Tibial nerve (tissue), 4 donors: Measurements from ENCODE around the gene DYRK1A. TPM values are rescaled to one million over a fixed set of nuclear protein-coding genes. Genes with fewer than 3 reads are reported as not detected.
"Not testable (repeated sequence)": the region's sequence is repeated elsewhere in the genome, so short reads cannot be mapped to it uniquely, and the experiment has no call there.

ENCODE experiments used
- DNase-seq, 2 donors: peaks; one replicate each; pipeline ENCODE4 v3.0.0-alpha.2; 2019; ENCODE audit warnings: low spot score in 2 of 2
- H3K27ac ChIP-seq, 4 donors: fragments of 200-600 bp; sonication (generic) in 3 of 4; one replicate each; pipeline ENCODE4 v1.5.1; 2017 to 2019; ENCODE audit warnings: mild to moderate bottlenecking in 1 of 4
- H3K27me3 ChIP-seq, 2 donors: fragments of 200-600 bp; sonication (generic) in 1 of 2; one replicate each; pipeline versions ENCODE4 v1.5.1 to v1.6.0; 2017 to 2019
- H3K36me3 ChIP-seq, 3 donors: fragments of 200-600 bp; sonication (generic); one replicate each; pipeline ENCODE4 v1.5.1; 2018 to 2019
- H3K4me1 ChIP-seq, 4 donors: fragments of 200-600 bp; sonication (generic) in 3 of 4; one replicate each; pipeline ENCODE4 v1.5.1; 2017 to 2019
- H3K4me3 ChIP-seq, 4 donors: fragments of 200-600 bp; sonication (generic) in 3 of 4; one replicate each; pipeline ENCODE4 v1.5.1; 2017 to 2019; ENCODE audit warnings: mild to moderate bottlenecking in 1 of 4, moderate library complexity in 1 of 4
- H3K9me3 ChIP-seq, 4 donors: fragments of 200-600 bp; sonication (generic) in 3 of 4; one replicate each; pipeline ENCODE4 v1.5.1; 2017 to 2019
- EP300 ChIP-seq, 2 donors: sonication (generic); formaldehyde crosslinking; IDR thresholded peaks; one replicate each; pipeline ENCODE4 v1.6.1; 2017; ENCODE audit warnings: antibody characterized with exemption in 2 of 2, mild to moderate bottlenecking in 1 of 2
- POLR2A ChIP-seq, 2 donors: fragments of 450-650 bp; IDR thresholded peaks; one replicate each; pipeline ENCODE4 v1.6.1; 2017; ENCODE audit warnings: antibody characterized with exemption in 2 of 2, mild to moderate bottlenecking in 2 of 2, moderate library complexity in 2 of 2
- WGBS, 2 donors: methylation state at CpG; one replicate each; pipeline ENCODE4 v1.1.5; 2018; 5-methylcytosine and 5-hydroxymethylcytosine counted together
- total RNA-seq, 4 donors: library from RNA; depleted of rRNA; stranded (reverse); fragments of >200 nt; gene quantifications; one replicate each; pipeline ENCODE4 v1.1.0, GENCODE V29; 2016
- TF ChIP-seq, protein P1 (sequence below), 5 experiments: fragments of 200-600 bp in 3 of 5; fragments of 450-650 bp in 2 of 5; sonication (generic) in 3 of 5; IDR thresholded peaks; one replicate each; pipeline ENCODE4 v1.5.1; 2016 to 2019; ENCODE audit warnings: antibody characterized with exemption in 5 of 5, mild to moderate bottlenecking in 3 of 5, moderate library complexity in 2 of 5

DYRK1A gene
- total RNA-seq, 4 donors from 2014 or later, result 65.8 to 81.6 (median 68.2) TPM

DNA sequence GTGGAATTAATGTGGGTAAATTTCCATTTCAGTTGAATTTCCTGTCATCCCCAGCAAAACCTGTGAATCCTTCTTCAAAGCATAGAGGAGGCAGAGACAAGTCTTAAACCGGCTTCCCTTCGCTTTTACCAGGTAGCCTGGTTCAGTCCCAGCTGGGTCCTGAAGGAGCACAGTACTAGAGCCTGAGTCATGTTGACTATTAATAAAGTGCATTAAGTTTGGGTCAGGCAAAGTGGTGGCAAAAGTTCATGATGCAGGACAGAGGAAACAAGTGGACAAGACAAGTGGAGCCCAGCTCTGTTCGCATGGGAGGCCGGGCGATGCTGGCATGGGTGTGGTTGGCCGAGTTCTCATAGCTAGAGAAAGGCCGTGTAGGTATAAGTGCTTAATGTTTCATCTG lies 150.4 kb downstream of the DYRK1A start:
- H3K4me1 ChIP-seq, result no peaks in the 10 kb centered on the region
- H3K4me3 ChIP-seq, result no peak overlapping the region
- 96 to 98% methylated on average over 7 of the region's 7 CpGs for WGBS, 2 donors
- peaks cover 4 to 51% (median 11%) of the 10 kb centered on the region in 3 donors for H3K36me3 ChIP-seq
- no peaks in the 10 kb centered on the region for H3K27me3 ChIP-seq
- H3K9me3 ChIP-seq, result no peaks in the 10 kb centered on the region
- TF ChIP-seq EP300 (IDR thresholded peaks at IDR 0.05), result no peak
- TF ChIP-seq POLR2A (IDR thresholded peaks at IDR 0.05), result no peak
- TF ChIP-seq, protein P1, sequence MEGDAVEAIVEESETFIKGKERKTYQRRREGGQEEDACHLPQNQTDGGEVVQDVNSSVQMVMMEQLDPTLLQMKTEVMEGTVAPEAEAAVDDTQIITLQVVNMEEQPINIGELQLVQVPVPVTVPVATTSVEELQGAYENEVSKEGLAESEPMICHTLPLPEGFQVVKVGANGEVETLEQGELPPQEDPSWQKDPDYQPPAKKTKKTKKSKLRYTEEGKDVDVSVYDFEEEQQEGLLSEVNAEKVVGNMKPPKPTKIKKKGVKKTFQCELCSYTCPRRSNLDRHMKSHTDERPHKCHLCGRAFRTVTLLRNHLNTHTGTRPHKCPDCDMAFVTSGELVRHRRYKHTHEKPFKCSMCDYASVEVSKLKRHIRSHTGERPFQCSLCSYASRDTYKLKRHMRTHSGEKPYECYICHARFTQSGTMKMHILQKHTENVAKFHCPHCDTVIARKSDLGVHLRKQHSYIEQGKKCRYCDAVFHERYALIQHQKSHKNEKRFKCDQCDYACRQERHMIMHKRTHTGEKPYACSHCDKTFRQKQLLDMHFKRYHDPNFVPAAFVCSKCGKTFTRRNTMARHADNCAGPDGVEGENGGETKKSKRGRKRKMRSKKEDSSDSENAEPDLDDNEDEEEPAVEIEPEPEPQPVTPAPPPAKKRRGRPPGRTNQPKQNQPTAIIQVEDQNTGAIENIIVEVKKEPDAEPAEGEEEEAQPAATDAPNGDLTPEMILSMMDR (IDR thresholded peaks at IDR 0.05), result no peak
- H3K27ac ChIP-seq, result no peak overlapping the region
- DNase-seq, result no peak

DNA sequence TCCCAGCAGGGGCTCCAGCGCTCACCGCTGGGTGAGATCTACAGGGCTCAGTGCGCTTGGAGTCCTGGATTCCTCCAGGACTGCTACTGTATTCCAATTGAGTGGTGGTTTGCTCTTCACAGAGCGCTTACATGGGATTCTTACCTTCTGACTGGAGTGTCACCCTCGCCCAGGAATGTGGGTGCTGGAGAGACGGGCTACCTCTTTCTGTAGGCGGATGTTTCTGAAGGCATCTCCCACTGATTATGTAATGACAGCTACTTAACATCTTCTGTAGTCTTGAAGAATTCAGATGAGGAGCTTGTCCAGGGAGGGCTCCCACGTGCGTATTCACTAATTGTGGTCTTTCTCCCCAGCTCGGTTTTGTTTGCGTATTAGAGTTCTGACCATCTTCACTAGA lies 154.2 kb downstream of the DYRK1A start:
- no peak for TF ChIP-seq POLR2A (IDR thresholded peaks at IDR 0.05)
- TF ChIP-seq EP300 (IDR thresholded peaks at IDR 0.05), result no peak
- TF ChIP-seq, protein P1 (IDR thresholded peaks at IDR 0.05), result no peak
- no peak for DNase-seq
- Histone ChIP-seq H3K4me3 (no peak overlapping the region), H3K27ac (no peak overlapping the region), H3K36me3 (peaks cover 0 to 25% (median 0%) of the 10 kb centered on the region in 3 donors), H3K4me1 (no peaks in the 10 kb centered on the region), H3K27me3 (no peaks in the 10 kb centered on the region), H3K9me3 (no peaks in the 10 kb centered on the region)
- 83 to 85% methylated on average over 11 of the region's 11 CpGs for WGBS, 2 donors

- H3K4me3 ChIP-seq, result no peak overlapping the region
- H3K36me3 ChIP-seq, result peaks cover 0 to 17% (median 0%) of the 10 kb centered on the region in 3 donors
- no peaks in the 10 kb centered on the region for H3K27me3 ChIP-seq
- H3K4me1 ChIP-seq, result no peaks in the 10 kb centered on the region
- H3K9me3 ChIP-seq, result no peaks in the 10 kb centered on the region
- WGBS, 2 donors, result 89 to 90% methylated on average over 7 of the region's 7 CpGs
- TF ChIP-seq POLR2A (IDR thresholded peaks at IDR 0.05), result no peak
- TF ChIP-seq, protein P1 (IDR thresholded peaks at IDR 0.05), result no peak
- no peak for TF ChIP-seq EP300 (IDR thresholded peaks at IDR 0.05)
- DNase-seq, result no peak
- H3K27ac ChIP-seq, result no peak overlapping the region
Observed at GRCh38 chr21:37521658-37522057, 155.1 kb downstream of the DYRK1A start.

DNA sequence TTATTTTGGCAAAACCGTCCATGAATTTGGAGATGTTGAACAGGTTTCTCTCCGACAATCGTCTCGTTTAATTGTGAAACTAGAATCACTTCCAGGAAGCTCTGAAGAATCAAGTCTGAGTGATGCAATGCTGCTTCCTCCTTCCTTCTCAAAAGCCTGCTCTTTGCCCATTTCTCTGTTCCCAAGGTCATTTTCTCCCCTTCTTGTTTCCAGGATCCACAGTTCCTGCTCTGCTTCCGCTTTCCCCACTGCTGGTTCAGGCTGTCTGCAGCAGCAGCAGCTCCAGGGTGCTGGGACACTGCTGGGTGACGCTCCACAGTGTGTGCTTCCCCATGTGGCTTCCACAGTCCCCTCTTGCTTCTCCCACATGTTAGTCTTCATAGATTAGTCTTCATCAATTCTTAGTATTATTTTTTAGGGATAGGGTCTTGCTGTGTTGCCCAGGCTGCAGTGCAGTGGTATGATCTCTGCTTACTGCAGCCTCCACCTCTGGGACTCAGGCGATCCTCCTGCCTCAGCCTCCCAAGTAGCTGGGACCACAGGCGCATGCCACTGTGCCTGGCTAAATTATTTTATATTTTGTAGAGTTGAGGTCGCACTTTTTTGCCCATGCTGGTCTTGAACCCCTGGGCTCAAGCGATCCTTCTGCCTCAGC lies 156.2 kb downstream of the DYRK1A start:
- DNase-seq, result no peak
- TF ChIP-seq, protein P1 (IDR thresholded peaks at IDR 0.05), result no peak
- TF ChIP-seq POLR2A (IDR thresholded peaks at IDR 0.05), result no peak
- no peak for TF ChIP-seq EP300 (IDR thresholded peaks at IDR 0.05)
- Histone ChIP-seq H3K4me3 (no peak overlapping the region), H3K9me3 (no peaks in the 10 kb centered on the region), H3K36me3 (peaks cover 0 to 6% (median 0%) of the 10 kb centered on the region in 3 donors), H3K27me3 (no peaks in the 10 kb centered on the region), H3K27ac (no peak overlapping the region), H3K4me1 (no peaks in the 10 kb centered on the region)
- 94 to 95% methylated on average over 10 of the region's 10 CpGs for WGBS, 2 donors

DNA sequence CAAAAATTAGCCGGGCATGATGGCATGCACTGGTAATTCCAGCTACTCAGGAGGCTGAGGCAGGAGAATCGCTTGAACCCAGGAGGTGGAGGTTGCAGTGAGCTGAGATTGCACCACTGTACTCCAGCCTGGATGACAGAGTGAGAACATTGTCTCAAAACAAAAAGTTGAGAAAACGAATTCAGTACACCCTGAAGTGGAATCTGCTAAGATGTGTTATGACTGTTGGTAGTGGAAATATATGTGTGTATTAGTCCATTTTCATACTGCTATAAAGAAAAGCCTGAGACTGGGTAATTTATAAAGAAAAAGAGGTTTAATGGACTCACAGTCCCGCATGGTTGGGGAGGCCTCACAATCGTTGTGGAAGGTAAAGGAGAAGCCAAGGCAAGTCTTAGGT lies 158.4 kb downstream of the DYRK1A start:
- not testable (repeated sequence) for DNase-seq, H3K36me3 ChIP-seq, H3K27ac ChIP-seq, H3K27me3 ChIP-seq, H3K4me3 ChIP-seq, H3K9me3 ChIP-seq, H3K4me1 ChIP-seq
- 91 to 95% methylated on average over 5 of the region's 5 CpGs for WGBS, 2 donors
